ENCODE data around the gene DENND2C. TPM values are rescaled to one million over a fixed set of nuclear protein-coding genes. Genes with fewer than 3 reads are reported as not detected.

Gene DENND2C
- polyA plus RNA-seq, 2 of the 4 experiments (the other 2 are of a cell fraction): 0.18 to 0.19 TPM

DNA sequence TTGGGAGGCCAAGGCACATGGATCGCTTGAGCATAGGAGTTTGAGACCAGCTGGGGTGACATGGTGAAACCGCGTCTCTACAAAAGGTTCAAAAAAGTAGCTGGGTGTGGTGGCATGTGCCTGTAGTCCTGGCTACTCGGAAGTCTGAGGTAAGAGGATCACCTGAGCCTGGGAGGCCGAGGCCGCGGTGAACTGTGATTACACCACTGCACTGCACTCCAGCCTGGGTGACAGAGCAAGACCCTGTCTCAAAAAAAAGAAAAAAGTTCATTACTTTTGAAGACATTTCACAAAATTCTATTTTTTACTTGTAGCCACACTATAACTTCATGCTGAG, 2.1 kb upstream of the DENND2C start (continued):
- TF ChIP-seq MAZ (IDR thresholded peaks at IDR 0.05; ENCODE audit: borderline replicate concordance, low read depth, low read length) (no peak), POLR2A (IDR thresholded peaks at IDR 0.05; ENCODE audit: low read length) (no peak), CBX8 (IDR thresholded peaks at IDR 0.05) (no peak), NPAS2 (CRISPR knock-in tag; IDR thresholded peaks at IDR 0.05; ENCODE audit: borderline replicate concordance) (no peak), NR3C1 (IDR thresholded peaks at IDR 0.05) (no peak), NFE2L2 (conservative IDR thresholded peaks at IDR 0.05; ENCODE audit: low read length) (no peak), RAD21 (conservative IDR thresholded peaks at IDR 0.05 in 1 of 2, IDR thresholded peaks at IDR 0.05 in 1 of 2) (no peak), FOXS1 (CRISPR knock-in tag; IDR thresholded peaks at IDR 0.05) (no peak), EHMT2 (IDR thresholded peaks at IDR 0.05; ENCODE audit: low read depth) (no peak)
- TF ChIP-seq, protein P1, sequence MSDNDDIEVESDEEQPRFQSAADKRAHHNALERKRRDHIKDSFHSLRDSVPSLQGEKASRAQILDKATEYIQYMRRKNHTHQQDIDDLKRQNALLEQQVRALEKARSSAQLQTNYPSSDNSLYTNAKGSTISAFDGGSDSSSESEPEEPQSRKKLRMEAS (IDR thresholded peaks at IDR 0.05): no peak

DNA sequence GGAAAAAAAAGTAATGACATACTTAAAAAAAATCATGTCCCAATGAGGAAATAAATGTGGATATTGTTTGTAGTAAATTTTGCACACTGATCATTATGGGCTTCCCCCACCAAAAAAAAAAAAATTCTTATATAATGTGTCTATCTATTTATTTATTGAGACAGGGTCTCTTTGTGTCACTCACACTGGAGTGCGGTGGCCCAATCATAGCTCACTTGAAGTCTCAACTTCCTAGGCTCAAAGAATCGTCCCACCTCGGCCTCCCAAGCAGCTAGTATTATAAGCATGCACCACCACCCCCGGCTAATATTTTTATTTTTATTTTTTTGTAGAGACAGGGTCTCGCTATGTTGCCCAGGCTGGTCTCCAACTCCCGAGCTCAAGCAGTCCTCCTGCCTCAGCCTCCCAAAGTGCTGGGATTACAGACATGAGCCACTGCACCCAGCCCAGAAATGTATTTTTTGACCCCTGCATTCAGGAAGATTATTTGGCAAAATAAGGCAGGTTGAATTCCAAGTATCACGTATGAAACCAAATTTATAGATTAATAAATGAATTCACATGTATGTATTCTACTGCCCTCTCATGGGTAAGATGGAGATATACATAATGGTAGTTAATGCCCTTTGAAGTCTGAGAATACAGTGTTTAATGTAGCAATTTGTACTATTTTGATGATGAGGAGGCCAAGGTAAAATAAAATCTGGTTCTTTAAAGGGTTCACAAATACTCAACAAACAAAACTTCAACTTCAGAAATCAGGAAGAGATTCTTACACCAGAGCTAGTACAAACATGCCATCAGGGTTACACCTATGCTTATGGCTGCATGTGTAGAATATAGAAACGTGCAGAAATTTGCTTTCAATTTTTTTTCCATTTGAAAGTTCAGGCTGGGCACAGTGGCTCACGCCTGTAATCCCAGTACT, 1.4 kb upstream of the DENND2C start:
- no peak for FAIRE-seq
- no peak overlapping the region for H3K27ac ChIP-seq

DNA sequence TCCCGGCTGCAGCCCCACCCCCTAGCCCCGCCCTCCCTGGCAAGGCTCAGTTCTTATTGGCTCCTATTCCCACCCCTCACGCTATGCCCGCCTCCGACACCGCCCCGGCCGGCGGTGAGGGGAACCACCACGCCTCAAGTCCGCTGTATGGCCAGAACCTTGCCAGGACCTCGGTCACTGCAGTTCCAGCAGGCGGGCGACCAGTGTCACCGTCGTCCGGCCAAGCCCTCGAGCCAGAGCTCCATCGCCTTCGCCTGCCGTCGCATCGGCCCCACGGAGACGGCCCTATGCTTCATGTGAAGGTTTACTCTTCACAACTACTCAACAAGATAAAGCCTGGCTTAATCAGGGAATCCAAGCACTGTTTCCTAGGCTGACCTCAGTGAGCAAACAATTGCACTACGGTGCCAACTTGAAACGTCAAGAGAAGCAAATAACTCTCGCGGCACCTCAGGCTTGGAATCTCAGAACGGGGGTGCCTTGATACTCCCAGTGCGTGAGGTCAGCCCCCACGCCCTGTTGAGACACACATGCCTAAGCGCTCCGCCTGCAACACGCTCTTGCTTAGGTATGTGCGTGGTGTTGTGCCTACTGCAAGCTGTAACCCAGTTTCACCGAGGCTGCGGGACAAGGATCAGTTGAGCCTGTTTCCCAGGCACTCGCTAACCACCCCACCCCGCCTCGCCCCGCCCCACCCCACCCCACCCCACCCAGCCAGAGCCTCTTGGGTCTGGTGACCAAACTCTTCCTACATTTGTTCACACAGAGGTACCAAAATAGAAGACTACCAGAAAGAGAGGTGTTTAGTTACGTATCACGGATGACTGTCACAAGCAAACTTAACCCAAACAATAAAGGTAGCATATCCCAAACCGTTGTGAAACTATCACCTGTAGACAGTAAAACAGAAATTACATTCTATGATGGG, 498 bp upstream of the DENND2C start:
- DNase-seq (ENCODE audit: low read depth in 1 of 2, low spot score in 1 of 2) (peak; percentile 65 to 84), FAIRE-seq (no peak), ATAC-seq (peak; percentile 98 to 99)
- CTCF ChIA-PET: interaction anchor here (0.8 to 1.7 kb wide), 9 partner anchors 10 to 324 kb away, joined by 3 to 6 read pairs (median 4); partner anchors contain the start of genes AMPD1 and TRIM33
- Histone ChIP-seq H3K4me3 (peak overlapping the region; percentile 68), H3K9me3 (no peaks in the 10 kb centered on the region), H3K4me1 (no peaks in the 10 kb centered on the region), H3K27ac (peak overlapping the region; percentile 7 to 37; a peak in 4 of 6 replicates), H3K4me2 (peak overlapping the region; percentile 99)
- POLR2A ChIA-PET: no interaction called here
- 17% methylated on average over 9 of the region's 45 CpGs for WGBS (ENCODE audit: missing lambda C conversion rate)
- TF ChIP-seq ZC3H11A (IDR thresholded peaks at IDR 0.05) (no peak), MAZ (IDR thresholded peaks at IDR 0.05; ENCODE audit: borderline replicate concordance, low read depth, low read length) (no peak), MAFK (IDR thresholded peaks at IDR 0.05; ENCODE audit: partially characterized antibody) (no peak), POLR2A (IDR thresholded peaks at IDR 0.05; ENCODE audit: low read length) (peak; percentile 42), SREBF2 (IDR thresholded peaks at IDR 0.05) (no peak), JUNB (IDR thresholded peaks at IDR 0.05) (no peak), EP300 (IDR thresholded peaks at IDR 0.05) (no peak), HOXB13 (CRISPR knock-in tag; IDR thresholded peaks at IDR 0.05; ENCODE audit: low read depth) (no peak), ZFP36 (IDR thresholded peaks at IDR 0.05; ENCODE audit: borderline replicate concordance, partially characterized antibody) (no peak), GATA3 (IDR thresholded peaks at IDR 0.05; ENCODE audit: borderline replicate concordance) (no peak), NR3C1 (IDR thresholded peaks at IDR 0.05) (no peak)
- TF ChIP-seq, protein P2, sequence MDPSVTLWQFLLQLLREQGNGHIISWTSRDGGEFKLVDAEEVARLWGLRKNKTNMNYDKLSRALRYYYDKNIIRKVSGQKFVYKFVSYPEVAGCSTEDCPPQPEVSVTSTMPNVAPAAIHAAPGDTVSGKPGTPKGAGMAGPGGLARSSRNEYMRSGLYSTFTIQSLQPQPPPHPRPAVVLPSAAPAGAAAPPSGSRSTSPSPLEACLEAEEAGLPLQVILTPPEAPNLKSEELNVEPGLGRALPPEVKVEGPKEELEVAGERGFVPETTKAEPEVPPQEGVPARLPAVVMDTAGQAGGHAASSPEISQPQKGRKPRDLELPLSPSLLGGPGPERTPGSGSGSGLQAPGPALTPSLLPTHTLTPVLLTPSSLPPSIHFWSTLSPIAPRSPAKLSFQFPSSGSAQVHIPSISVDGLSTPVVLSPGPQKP (IDR thresholded peaks at IDR 0.05; ENCODE audit: low read depth, low read length): no peak
- TF ChIP-seq, protein P3, sequence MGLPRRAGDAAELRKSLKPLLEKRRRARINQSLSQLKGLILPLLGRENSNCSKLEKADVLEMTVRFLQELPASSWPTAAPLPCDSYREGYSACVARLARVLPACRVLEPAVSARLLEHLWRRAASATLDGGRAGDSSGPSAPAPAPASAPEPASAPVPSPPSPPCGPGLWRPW (IDR thresholded peaks at IDR 0.05): no peak
- TF ChIP-seq, protein P4, sequence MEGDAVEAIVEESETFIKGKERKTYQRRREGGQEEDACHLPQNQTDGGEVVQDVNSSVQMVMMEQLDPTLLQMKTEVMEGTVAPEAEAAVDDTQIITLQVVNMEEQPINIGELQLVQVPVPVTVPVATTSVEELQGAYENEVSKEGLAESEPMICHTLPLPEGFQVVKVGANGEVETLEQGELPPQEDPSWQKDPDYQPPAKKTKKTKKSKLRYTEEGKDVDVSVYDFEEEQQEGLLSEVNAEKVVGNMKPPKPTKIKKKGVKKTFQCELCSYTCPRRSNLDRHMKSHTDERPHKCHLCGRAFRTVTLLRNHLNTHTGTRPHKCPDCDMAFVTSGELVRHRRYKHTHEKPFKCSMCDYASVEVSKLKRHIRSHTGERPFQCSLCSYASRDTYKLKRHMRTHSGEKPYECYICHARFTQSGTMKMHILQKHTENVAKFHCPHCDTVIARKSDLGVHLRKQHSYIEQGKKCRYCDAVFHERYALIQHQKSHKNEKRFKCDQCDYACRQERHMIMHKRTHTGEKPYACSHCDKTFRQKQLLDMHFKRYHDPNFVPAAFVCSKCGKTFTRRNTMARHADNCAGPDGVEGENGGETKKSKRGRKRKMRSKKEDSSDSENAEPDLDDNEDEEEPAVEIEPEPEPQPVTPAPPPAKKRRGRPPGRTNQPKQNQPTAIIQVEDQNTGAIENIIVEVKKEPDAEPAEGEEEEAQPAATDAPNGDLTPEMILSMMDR (IDR thresholded peaks at IDR 0.05): no peak

More for the DNA sequence above, 1.4 kb upstream of the DENND2C start:
- DNase-seq (ENCODE audit: low read depth in 1 of 2, low spot score in 1 of 2) (peak; percentile 3 to 10), ATAC-seq (no peak)
- TF ChIP-seq, protein P4 (IDR thresholded peaks at IDR 0.05): peak; percentile 37
- TF ChIP-seq RAD21 (conservative IDR thresholded peaks at IDR 0.05 in 1 of 2, IDR thresholded peaks at IDR 0.05 in 1 of 2): peak in 1 of 2 experiments; percentile 33; a peak in 3 of 5 replicates
- 0 out of 3 replicates have a peak, but pooled peaks have one; percentile 8 for TF ChIP-seq SMC3 (IDR thresholded peaks at IDR 0.05)
- TF ChIP-seq, protein P2 (IDR thresholded peaks at IDR 0.05; ENCODE audit: low read depth, low read length): no peak
- WGBS (ENCODE audit: missing lambda C conversion rate): 40% methylated on average over 9 of the region's 9 CpGs
- no peaks in the 10 kb centered on the region for H3K4me1 ChIP-seq
- H3K9me3 ChIP-seq: no peaks in the 10 kb centered on the region
- peak overlapping the region; percentile 99 for H3K4me2 ChIP-seq
- CTCF ChIA-PET: interaction anchor here (0.7 to 1.4 kb wide), 11 partner anchors 11 to 692 kb away, joined by 3 to 6 read pairs (median 4); partner anchors contain the start of genes OLFML3 and TRIM33
- POLR2A ChIA-PET: no interaction called here
- peak overlapping the region; percentile 68; the same call in 2 of the 3 replicates for H3K4me3 ChIP-seq
